ACC112 (cell line): ENCODE data around the gene EIPR1.

Experiments used
- H2AFZ ChIP-seq: fragments of 200-600 bp; sonication (generic); one replicate; pipeline ENCODE4 v1.6.0; 2017; ENCODE audit warnings: antibody characterized with exemption, low read length; ENCODE audit not compliant: unreplicated experiment
- H3K27ac ChIP-seq: fragments of 200-600 bp; sonication (generic); 2 replicates; pipeline ENCODE4 v1.5.1; 2014; ENCODE audit warnings: low read depth, mild to moderate bottlenecking, antibody characterized with exemption, low read length, moderate library complexity
- H3K27me3 ChIP-seq: fragments of 200-600 bp; sonication (generic); 2 replicates; pipeline ENCODE4 v1.6.1; 2014; ENCODE audit warnings: mild to moderate bottlenecking, antibody characterized with exemption, low read length, moderate library complexity, mixed read lengths; ENCODE audit not compliant: insufficient read depth
- H3K36me3 ChIP-seq: fragments of 200-600 bp; sonication (generic); 2 replicates; pipeline ENCODE4 v1.6.1; 2016; ENCODE audit warnings: mild to moderate bottlenecking, antibody characterized with exemption, low read length, moderate library complexity, mixed read lengths; ENCODE audit not compliant: insufficient read depth
- H3K4me1 ChIP-seq: fragments of 200-600 bp; sonication (generic); one replicate; pipeline ENCODE4 v1.6.1; 2016; ENCODE audit warnings: low read length, mixed read lengths; ENCODE audit not compliant: insufficient read depth, unreplicated experiment, control insufficient read depth
- H3K4me3 ChIP-seq: fragments of 200-600 bp; sonication (generic); 2 replicates; pipeline ENCODE4 v1.5.1; 2014; ENCODE audit warnings: mild to moderate bottlenecking, low read depth, low read length
- H3K79me2 ChIP-seq: fragments of 200-600 bp; sonication (generic); one replicate; pipeline ENCODE4 v1.6.0; 2016; ENCODE audit warnings: low read length; ENCODE audit not compliant: control insufficient read depth, unreplicated experiment, insufficient read depth

The EIPR1 gene

GRCh38 chr2:3244486-3244885 lies 133.1 kb downstream of the EIPR1 start:
- Histone ChIP-seq H3K4me1 (no peaks in the 10 kb centered on the region), H3K4me3 (no peak overlapping the region), H3K79me2 (no peaks in the 10 kb centered on the region), H3K27ac (no peak overlapping the region), H3K36me3 (no peaks in the 10 kb centered on the region), H3K27me3 (no peaks in the 10 kb centered on the region), H2AFZ (no peak overlapping the region)

GRCh38 chr2:3243804-3244203 lies 133.8 kb downstream of the EIPR1 start:
- Histone ChIP-seq H2AFZ (no peak overlapping the region), H3K27ac (no peak overlapping the region), H3K79me2 (no peaks in the 10 kb centered on the region), H3K36me3 (no peaks in the 10 kb centered on the region), H3K4me3 (no peak overlapping the region), H3K4me1 (no peaks in the 10 kb centered on the region), H3K27me3 (no peaks in the 10 kb centered on the region)

GRCh38 chr2:3242747-3243369 lies 134.8 kb downstream of the EIPR1 start:
- H3K79me2 ChIP-seq = no peaks in the 10 kb centered on the region
- no peak overlapping the region for H2AFZ ChIP-seq
- no peaks in the 10 kb centered on the region for H3K4me1 ChIP-seq
- no peaks in the 10 kb centered on the region for H3K27me3 ChIP-seq
- no peaks in the 10 kb centered on the region for H3K36me3 ChIP-seq
- H3K4me3 ChIP-seq = no peak overlapping the region
- H3K27ac ChIP-seq = no peak overlapping the region

- Histone ChIP-seq H3K4me1 (no peaks in the 10 kb centered on the region), H3K27ac (no peak overlapping the region), H3K36me3 (no peaks in the 10 kb centered on the region), H3K27me3 (no peaks in the 10 kb centered on the region), H2AFZ (no peak overlapping the region), H3K4me3 (no peak overlapping the region), H3K79me2 (no peaks in the 10 kb centered on the region)
Observed at GRCh38 chr2:3241971-3242746, 135.5 kb downstream of the EIPR1 start.

- H3K4me1 ChIP-seq = no peaks in the 10 kb centered on the region
- H2AFZ ChIP-seq = no peak overlapping the region
- no peak overlapping the region for H3K4me3 ChIP-seq
- H3K79me2 ChIP-seq = no peaks in the 10 kb centered on the region
- H3K36me3 ChIP-seq = no peaks in the 10 kb centered on the region
- H3K27me3 ChIP-seq = no peaks in the 10 kb centered on the region
- H3K27ac ChIP-seq = no peak overlapping the region
Observed at GRCh38 chr2:3238951-3239841, 138.4 kb downstream of the EIPR1 start.

- Histone ChIP-seq H3K79me2 (no peaks in the 10 kb centered on the region), H3K4me3 (no peak overlapping the region), H3K27ac (no peak overlapping the region), H3K27me3 (no peaks in the 10 kb centered on the region), H3K36me3 (peaks cover 6% of the 10 kb centered on the region; the same call in 1 of the 2 replicates), H3K4me1 (no peaks in the 10 kb centered on the region), H2AFZ (no peak overlapping the region)
Observed at GRCh38 chr2:3236300-3237045, 141.1 kb downstream of the EIPR1 start.

- Histone ChIP-seq H3K36me3 (peaks cover 6% of the 10 kb centered on the region; the same call in 1 of the 2 replicates), H3K27ac (no peak overlapping the region), H3K79me2 (no peaks in the 10 kb centered on the region), H3K27me3 (no peaks in the 10 kb centered on the region), H3K4me1 (no peaks in the 10 kb centered on the region), H3K4me3 (no peak overlapping the region), H2AFZ (no peak overlapping the region)
Observed at GRCh38 chr2:3233877-3234276, 143.7 kb downstream of the EIPR1 start.

GRCh38 chr2:3229221-3229620 lies 148.4 kb downstream of the EIPR1 start:
- H3K36me3 ChIP-seq = peaks cover 6% of the 10 kb centered on the region; the same call in 1 of the 2 replicates
- no peaks in the 10 kb centered on the region for H3K4me1 ChIP-seq
- no peak overlapping the region for H2AFZ ChIP-seq
- H3K79me2 ChIP-seq = no peaks in the 10 kb centered on the region
- H3K4me3 ChIP-seq = no peak overlapping the region
- H3K27ac ChIP-seq = no peak overlapping the region
- no peaks in the 10 kb centered on the region for H3K27me3 ChIP-seq

GRCh38 chr2:3224681-3225080 lies 152.9 kb downstream of the EIPR1 start:
- no peaks in the 10 kb centered on the region for H3K4me1 ChIP-seq
- no peaks in the 10 kb centered on the region for H3K27me3 ChIP-seq
- H3K4me3 ChIP-seq = no peak overlapping the region
- H3K27ac ChIP-seq = no peak overlapping the region
- H2AFZ ChIP-seq = no peak overlapping the region
- no peaks in the 10 kb centered on the region for H3K79me2 ChIP-seq
- no peaks in the 10 kb centered on the region for H3K36me3 ChIP-seq
